Measurements from ENCODE around the gene MRPL54. TPM values are rescaled to one million over a fixed set of nuclear protein-coding genes. Genes with fewer than 3 reads are reported as not detected.

MRPL54 gene
- polyA plus RNA-seq, 2 of the 4 experiments (the other 2 are of a cell fraction) = 30.8 to 47.5 TPM

DNA sequence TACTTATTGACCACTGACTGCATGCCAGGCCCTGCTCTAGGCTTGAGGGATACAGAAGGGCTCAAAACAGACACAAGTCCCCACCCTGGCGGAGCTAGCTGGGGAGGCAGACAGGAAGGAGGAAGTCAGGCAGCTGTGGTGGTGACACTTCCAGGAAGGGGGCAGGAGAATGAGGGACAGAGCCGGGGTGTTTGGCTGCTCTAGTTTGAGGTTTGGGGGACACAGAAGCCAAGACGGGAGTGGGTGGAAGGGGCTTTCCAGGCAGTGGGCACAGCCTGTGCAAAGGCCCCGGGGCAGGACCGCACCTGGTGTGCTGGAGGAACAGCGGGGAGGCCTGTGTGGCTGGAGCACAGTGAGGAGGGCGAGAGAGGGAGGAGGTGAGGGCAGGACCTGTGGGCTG, 4.0 kb downstream of the MRPL54 start:
- Histone ChIP-seq H3K27ac (no peak overlapping the region), H3K4me3 (no peak overlapping the region), H3K4me1 (peaks cover 5% of the 10 kb centered on the region; the same call in 2 of the 3 replicates), H3K4me2 (no peak overlapping the region), H3K9me3 (no peaks in the 10 kb centered on the region)
- TF ChIP-seq, protein P1, sequence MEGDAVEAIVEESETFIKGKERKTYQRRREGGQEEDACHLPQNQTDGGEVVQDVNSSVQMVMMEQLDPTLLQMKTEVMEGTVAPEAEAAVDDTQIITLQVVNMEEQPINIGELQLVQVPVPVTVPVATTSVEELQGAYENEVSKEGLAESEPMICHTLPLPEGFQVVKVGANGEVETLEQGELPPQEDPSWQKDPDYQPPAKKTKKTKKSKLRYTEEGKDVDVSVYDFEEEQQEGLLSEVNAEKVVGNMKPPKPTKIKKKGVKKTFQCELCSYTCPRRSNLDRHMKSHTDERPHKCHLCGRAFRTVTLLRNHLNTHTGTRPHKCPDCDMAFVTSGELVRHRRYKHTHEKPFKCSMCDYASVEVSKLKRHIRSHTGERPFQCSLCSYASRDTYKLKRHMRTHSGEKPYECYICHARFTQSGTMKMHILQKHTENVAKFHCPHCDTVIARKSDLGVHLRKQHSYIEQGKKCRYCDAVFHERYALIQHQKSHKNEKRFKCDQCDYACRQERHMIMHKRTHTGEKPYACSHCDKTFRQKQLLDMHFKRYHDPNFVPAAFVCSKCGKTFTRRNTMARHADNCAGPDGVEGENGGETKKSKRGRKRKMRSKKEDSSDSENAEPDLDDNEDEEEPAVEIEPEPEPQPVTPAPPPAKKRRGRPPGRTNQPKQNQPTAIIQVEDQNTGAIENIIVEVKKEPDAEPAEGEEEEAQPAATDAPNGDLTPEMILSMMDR (IDR thresholded peaks at IDR 0.05) = no peak
- no peak for DNase-seq (ENCODE audit: low read depth in 1 of 2, low spot score in 1 of 2)
- ChIA-PET POLR2A (no interaction called here), CTCF (no interaction called here)
- 81% methylated on average over 7 of the region's 7 CpGs for WGBS (ENCODE audit: missing lambda C conversion rate)
- no peak for ATAC-seq
- FAIRE-seq = no peak

DNA sequence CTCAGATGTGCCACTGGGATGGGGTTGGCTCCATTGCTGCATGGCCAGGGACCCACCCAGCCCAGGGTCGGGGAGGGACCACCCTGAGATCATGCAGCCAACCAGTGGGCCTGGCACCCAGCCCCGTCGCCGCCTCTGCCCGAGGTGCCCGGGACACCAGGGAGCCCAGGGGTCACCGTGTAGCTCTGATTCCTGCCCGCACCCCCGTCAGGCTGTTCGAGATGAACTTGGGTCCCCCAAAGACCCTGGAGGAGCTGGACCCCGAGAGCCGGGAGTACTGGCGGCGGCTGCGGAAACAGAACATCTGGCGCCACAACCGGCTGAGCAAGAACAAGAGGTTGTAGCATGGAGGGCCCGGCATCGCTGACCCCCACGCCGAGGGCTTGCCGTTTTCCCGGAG, 4.6 kb downstream of the MRPL54 start:
- no peak overlapping the region for H3K4me3 ChIP-seq
- FAIRE-seq = no peak
- ChIA-PET POLR2A (no interaction called here), CTCF (no interaction called here)
- no peak for DNase-seq (ENCODE audit: low read depth in 1 of 2, low spot score in 1 of 2)
- ATAC-seq = no peak
- no peak overlapping the region for H3K27ac ChIP-seq
- 91% methylated on average over 12 of the region's 23 CpGs for WGBS (ENCODE audit: missing lambda C conversion rate)
- H3K4me1 ChIP-seq = peaks cover 5% of the 10 kb centered on the region; the same call in 1 of the 3 replicates
- H3K9me3 ChIP-seq = no peaks in the 10 kb centered on the region
- no peak overlapping the region for H3K4me2 ChIP-seq
- TF ChIP-seq EHMT2 (IDR thresholded peaks at IDR 0.05; ENCODE audit: low read depth) (no peak), TP53 (CRISPR knock-in tag; IDR thresholded peaks at IDR 0.05) (no peak)

DNA sequence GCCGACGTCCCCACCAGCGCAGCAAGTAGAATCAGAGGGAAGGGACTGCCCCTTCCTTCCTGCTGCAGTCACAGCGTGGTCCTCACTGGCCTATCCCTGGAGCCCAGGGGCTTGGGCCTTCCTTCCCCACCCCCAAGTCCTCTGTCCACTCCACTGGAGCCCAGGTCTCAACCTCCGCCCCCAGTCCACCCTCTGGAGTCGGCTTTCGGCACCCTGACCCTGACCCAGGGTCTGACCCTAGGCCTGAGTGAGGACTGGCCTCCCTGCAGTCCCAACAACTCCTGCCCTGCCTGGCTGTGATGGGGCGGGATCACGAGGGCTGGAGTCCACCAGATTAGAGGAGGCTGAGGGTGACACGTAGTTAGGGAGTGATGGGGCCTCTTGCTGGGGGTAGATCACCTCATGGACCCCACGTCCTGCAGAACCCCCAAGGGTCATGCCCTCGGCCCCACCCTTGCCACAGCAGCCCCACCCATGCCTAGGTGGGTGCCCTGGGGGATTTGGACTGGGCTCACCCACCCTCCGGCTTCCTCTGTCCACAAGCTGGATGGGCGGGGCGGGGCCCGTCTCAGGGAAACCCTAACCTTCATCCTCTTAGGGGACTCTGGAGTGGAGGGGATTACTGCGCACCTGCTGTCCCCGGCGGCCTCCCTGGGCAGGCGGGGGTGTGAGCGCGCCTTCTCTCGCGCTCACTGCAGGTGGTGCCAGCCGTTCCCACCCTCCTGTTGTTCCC, 5.7 kb downstream of the MRPL54 start:
- DNase-seq (ENCODE audit: low read depth in 1 of 2, low spot score in 1 of 2) (no peak), ATAC-seq (no peak), FAIRE-seq (no peak)
- WGBS (ENCODE audit: missing lambda C conversion rate) = 83% methylated on average over 16 of the region's 25 CpGs
- Histone ChIP-seq H3K4me3 (no peak overlapping the region), H3K4me1 (peaks cover 4% of the 10 kb centered on the region; the same call in 1 of the 3 replicates), H3K9me3 (no peaks in the 10 kb centered on the region), H3K27ac (no peak overlapping the region), H3K4me2 (no peak overlapping the region)
- TF ChIP-seq NR3C1 (IDR thresholded peaks at IDR 0.05) (no peak), PHF8 (IDR thresholded peaks at IDR 0.05; ENCODE audit: borderline replicate concordance, low read depth) (no peak), RFX5 (IDR thresholded peaks at IDR 0.05) (no peak), ZFP36 (IDR thresholded peaks at IDR 0.05; ENCODE audit: borderline replicate concordance, partially characterized antibody) (no peak), TFCP2L1 (CRISPR knock-in tag; IDR thresholded peaks at IDR 0.05) (no peak)
- CTCF ChIA-PET = no interaction called here
- POLR2A ChIA-PET = no interaction called here

DNA sequence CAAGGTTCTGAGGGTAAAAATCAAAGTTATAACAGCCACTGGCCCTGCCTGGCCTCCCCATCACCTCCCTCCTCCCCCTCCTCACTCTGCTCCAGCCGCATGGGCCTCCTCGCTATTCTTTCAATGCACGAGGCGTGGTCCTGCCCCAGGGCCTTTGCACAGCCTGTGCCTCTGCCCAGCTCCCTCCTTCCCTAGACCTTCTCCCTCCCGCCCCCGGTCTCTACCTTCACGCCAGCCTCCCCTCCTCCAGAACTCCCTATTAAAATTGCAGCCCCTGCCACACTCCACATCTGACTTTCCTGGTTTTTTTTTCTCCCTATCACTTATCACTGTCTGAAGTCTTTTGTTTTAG, 6.2 kb downstream of the MRPL54 start:
- no peak overlapping the region for H3K4me3 ChIP-seq
- DNase-seq (ENCODE audit: low read depth in 1 of 2, low spot score in 1 of 2) (no peak), FAIRE-seq (no peak), ATAC-seq (no peak)
- no peaks in the 10 kb centered on the region for H3K9me3 ChIP-seq
- POLR2A ChIA-PET = no interaction called here
- WGBS (ENCODE audit: missing lambda C conversion rate) = 90% methylated on average over 7 of the region's 7 CpGs
- H3K4me2 ChIP-seq = no peak overlapping the region
- H3K27ac ChIP-seq = no peak overlapping the region
- CTCF ChIA-PET = no interaction called here
- no peaks in the 10 kb centered on the region; the same call in 2 of the 3 replicates for H3K4me1 ChIP-seq
- TF ChIP-seq HEYL (CRISPR knock-in tag; IDR thresholded peaks at IDR 0.05) (no peak), JUNB (IDR thresholded peaks at IDR 0.05) (no peak), FOSB (CRISPR knock-in tag; IDR thresholded peaks at IDR 0.05) (no peak), PHF8 (IDR thresholded peaks at IDR 0.05; ENCODE audit: borderline replicate concordance, low read depth) (no peak), NFE2L2 (conservative IDR thresholded peaks at IDR 0.05; ENCODE audit: low read length) (no peak), RAD21 (conservative IDR thresholded peaks at IDR 0.05 in 1 of 2, IDR thresholded peaks at IDR 0.05 in 1 of 2) (no peak), KDM5A (IDR thresholded peaks at IDR 0.05) (no peak), ZSCAN20 (CRISPR knock-in tag; IDR thresholded peaks at IDR 0.05) (no peak), JUN (IDR thresholded peaks at IDR 0.05) (no peak), EHMT2 (IDR thresholded peaks at IDR 0.05; ENCODE audit: low read depth) (no peak)
- TF ChIP-seq, protein P2, sequence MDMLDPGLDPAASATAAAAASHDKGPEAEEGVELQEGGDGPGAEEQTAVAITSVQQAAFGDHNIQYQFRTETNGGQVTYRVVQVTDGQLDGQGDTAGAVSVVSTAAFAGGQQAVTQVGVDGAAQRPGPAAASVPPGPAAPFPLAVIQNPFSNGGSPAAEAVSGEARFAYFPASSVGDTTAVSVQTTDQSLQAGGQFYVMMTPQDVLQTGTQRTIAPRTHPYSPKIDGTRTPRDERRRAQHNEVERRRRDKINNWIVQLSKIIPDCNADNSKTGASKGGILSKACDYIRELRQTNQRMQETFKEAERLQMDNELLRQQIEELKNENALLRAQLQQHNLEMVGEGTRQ (IDR thresholded peaks at IDR 0.05) = no peak
- TF ChIP-seq, protein P3, sequence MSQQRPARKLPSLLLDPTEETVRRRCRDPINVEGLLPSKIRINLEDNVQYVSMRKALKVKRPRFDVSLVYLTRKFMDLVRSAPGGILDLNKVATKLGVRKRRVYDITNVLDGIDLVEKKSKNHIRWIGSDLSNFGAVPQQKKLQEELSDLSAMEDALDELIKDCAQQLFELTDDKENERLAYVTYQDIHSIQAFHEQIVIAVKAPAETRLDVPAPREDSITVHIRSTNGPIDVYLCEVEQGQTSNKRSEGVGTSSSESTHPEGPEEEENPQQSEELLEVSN (IDR thresholded peaks at IDR 0.05; ENCODE audit: borderline replicate concordance, low read depth) = no peak
- TF ChIP-seq, protein P4, sequence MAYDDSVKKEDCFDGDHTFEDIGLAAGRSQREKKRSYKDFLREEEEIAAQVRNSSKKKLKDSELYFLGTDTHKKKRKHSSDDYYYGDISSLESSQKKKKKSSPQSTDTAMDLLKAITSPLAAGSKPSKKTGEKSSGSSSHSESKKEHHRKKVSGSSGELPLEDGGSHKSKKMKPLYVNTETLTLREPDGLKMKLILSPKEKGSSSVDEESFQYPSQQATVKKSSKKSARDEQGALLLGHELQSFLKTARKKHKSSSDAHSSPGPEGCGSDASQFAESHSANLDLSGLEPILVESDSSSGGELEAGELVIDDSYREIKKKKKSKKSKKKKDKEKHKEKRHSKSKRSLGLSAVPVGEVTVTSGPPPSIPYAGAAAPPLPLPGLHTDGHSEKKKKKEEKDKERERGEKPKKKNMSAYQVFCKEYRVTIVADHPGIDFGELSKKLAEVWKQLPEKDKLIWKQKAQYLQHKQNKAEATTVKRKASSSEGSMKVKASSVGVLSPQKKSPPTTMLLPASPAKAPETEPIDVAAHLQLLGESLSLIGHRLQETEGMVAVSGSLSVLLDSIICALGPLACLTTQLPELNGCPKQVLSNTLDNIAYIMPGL (CRISPR knock-in tag; IDR thresholded peaks at IDR 0.05; ENCODE audit: borderline replicate concordance) = no peak

All from A549 (cell line).